ENCODE measurements around the gene ABCB4. TPM values are rescaled to one million over a fixed set of nuclear protein-coding genes. Genes with fewer than 3 reads are reported as not detected.

The ABCB4 gene
- total and polyA plus RNA-seq, 2 of the 8 experiments (the other 6 are each of a cell fraction or from before 2014, with no cell fraction given): 0.54 to 0.60 TPM

DNA sequence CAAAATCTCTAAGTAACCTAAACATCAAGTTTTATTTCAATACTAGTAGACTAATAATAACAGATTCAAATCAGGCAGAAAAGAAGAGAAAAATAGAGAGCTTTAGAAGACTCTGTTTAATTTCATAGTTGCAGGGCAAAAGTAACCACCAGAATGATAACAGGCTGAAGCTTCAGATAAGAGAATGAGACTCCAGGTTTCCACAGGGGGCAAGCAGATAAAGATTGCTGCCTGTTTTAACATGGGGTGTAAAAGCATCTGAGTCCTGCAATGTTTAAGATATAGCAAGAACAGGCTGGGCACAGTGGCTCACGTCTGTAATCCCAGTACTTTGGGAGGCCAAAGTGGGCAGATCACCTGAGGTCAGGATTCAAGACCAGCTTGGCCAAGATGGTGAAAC lies 119.0 kb downstream of the ABCB4 start:
- Histone ChIP-seq H2BK12ac (ENCODE audit: low read depth, low read length) (no peak overlapping the region), H3K23me2 (ENCODE audit: low read depth, low read length) (no peaks in the 10 kb centered on the region), H3K4ac (replicated peaks; ENCODE audit: insufficient read length, low read depth, low read length) (no peak overlapping the region), H4K5ac (ENCODE audit: insufficient read length, low read depth, low read length) (no peak overlapping the region), H3K56ac (replicated peaks; ENCODE audit: insufficient read length, low read depth, low read length) (no peak overlapping the region), H3K23ac (ENCODE audit: insufficient read length) (no peak overlapping the region), H2BK15ac (ENCODE audit: low read length) (no peak overlapping the region), H3K18ac (ENCODE audit: extremely low read depth, low read length) (no peak overlapping the region), H2AK5ac (ENCODE audit: low read depth, low read length) (no peak overlapping the region), H3K27ac (ENCODE audit: low read depth, low read length) (no peak overlapping the region), H3K9me3 (ENCODE audit: insufficient read depth in 2 of 2, low read depth in 1 of 2, low read length in 1 of 2) (peaks cover 40 to 43% of the 10 kb centered on the region in 2 experiments), H2BK5ac (ENCODE audit: low read depth, low read length) (no peak overlapping the region), H3K4me2 (ENCODE audit: insufficient read depth in 1 of 2, low read depth in 2 of 2, low read length in 2 of 2) (no peak overlapping the region), H3K79me2 (ENCODE audit: control insufficient read depth in 1 of 2, insufficient read depth in 2 of 2, low read length in 2 of 2) (no peaks in the 10 kb centered on the region), H4K8ac (ENCODE audit: extremely low read depth, insufficient read depth, low read length) (no peak overlapping the region), H3K4me3 (ENCODE audit: extremely low read depth in 1 of 4, insufficient read depth in 2 of 4, low read depth in 3 of 4, low read length in 4 of 4) (no peak overlapping the region), H3K36me3 (ENCODE audit: control insufficient read depth in 2 of 4, insufficient read depth in 4 of 4, low read length in 3 of 4) (peaks cover 0 to 42% (median 18%) of the 10 kb centered on the region in 4 experiments; a peak in 4 of 8 replicates), H4K20me1 (replicated peaks in 1 of 2; ENCODE audit: control insufficient read depth in 1 of 2, insufficient read depth in 2 of 2, low read length in 2 of 2) (no peaks in the 10 kb centered on the region), H3K4me1 (replicated peaks in 1 of 4; ENCODE audit: control insufficient read depth in 3 of 4, insufficient read depth in 4 of 4, low read length in 3 of 4) (no peaks in the 10 kb centered on the region), H2BK20ac (ENCODE audit: low read length) (no peak overlapping the region), H3K79me1 (ENCODE audit: low read depth, low read length) (no peaks in the 10 kb centered on the region), H3K9ac (replicated peaks in 1 of 4; ENCODE audit: extremely low read depth in 1 of 4, low read depth in 3 of 4, low read length in 3 of 4) (no peak overlapping the region), H2AFZ (ENCODE audit: low read length) (no peak overlapping the region), H3K14ac (ENCODE audit: insufficient read length) (no peak overlapping the region), H2BK120ac (replicated peaks; ENCODE audit: low read depth, low read length) (no peak overlapping the region), H3K27me3 (replicated peaks in 1 of 4; ENCODE audit: control insufficient read depth in 3 of 4, extremely low read depth in 1 of 4, insufficient read depth in 3 of 4, low read length in 3 of 4) (no peaks in the 10 kb centered on the region), H4K91ac (replicated peaks; ENCODE audit: insufficient read length, low read length) (no peak overlapping the region)
- 92% methylated on average over 1 of the region's 1 CpG; no CpG with 5 or more reads in 1 of the 2 experiments for WGBS, 2 experiments (ENCODE audit: extremely low coverage in 1 of 2, insufficient coverage in 1 of 2, insufficient read length in 1 of 2, insufficient replicate concordance in 2 of 2, low coverage in 1 of 2, low lambda C conversion rate in 2 of 2, missing lambda C conversion rate in 1 of 2)
- TF ChIP-seq GABPA (IDR thresholded peaks at IDR 0.05; ENCODE audit: borderline replicate concordance, insufficient read depth, low read length) (no peak), SIRT6 (IDR thresholded peaks at IDR 0.05; ENCODE audit: low read length) (no peak)
- POLR2A ChIA-PET (ENCODE audit: partially characterized antibody): no interaction called here
- no peak for FAIRE-seq
- no peak for DNase-seq (ENCODE audit: low read depth in 1 of 2, low spot score in 2 of 2)
- CTCF ChIA-PET (ENCODE audit: partially characterized antibody): interaction anchor here (0.8 to 0.9 kb wide), 2 partner anchors 9 to 524 kb away, joined by 3 read pairs; no protein-coding TSS in a partner anchor
